Bronchial epithelial cell (primary cell): Measurements from ENCODE around the gene SLC17A8. TPM values are rescaled to one million over a fixed set of nuclear protein-coding genes. Genes with fewer than 3 reads are reported as not detected.
"Not testable (repeated sequence)": the region's sequence is repeated elsewhere in the genome, so short reads cannot be mapped to it uniquely, and the experiment has no call there.

Experiments
- DNase-seq: peaks from one replicate; pipeline ENCODE4 v3.0.0-alpha.2; 2010; ENCODE audit warnings: low read depth
- FAIRE-seq: peaks from 2 replicates; lab custom pipeline; 2011; peaks lifted over from hg19 to GRCh38; lab: Jason Lieb, UNC
- H3K27me3 ChIP-seq: 2 replicates; pipeline ENCODE4 v1.5.1; 2011; ENCODE audit warnings: low read length; ENCODE audit not compliant: control insufficient read depth, insufficient read depth
- H3K36me3 ChIP-seq: 2 replicates; pipeline ENCODE4 v1.5.1; 2011; ENCODE audit warnings: low read length; ENCODE audit not compliant: control insufficient read depth, insufficient read depth
- H3K4me3 ChIP-seq: 2 replicates; pipeline ENCODE4 v1.5.1; 2011; ENCODE audit warnings: mild to moderate bottlenecking, low read depth, low read length, control low read depth
- total RNA-seq: library from RNA; depleted of rRNA; stranded (reverse); fragments of >200 nt; gene quantifications from 2 replicates; pipeline ENCODE4 v1.2.1, GENCODE V29; 2014
- TF ChIP-seq, protein P1 (sequence below): IDR thresholded peaks from 2 replicates; pipeline ENCODE4 v1.5.1; 2011; ENCODE audit warnings: mild to moderate bottlenecking, moderate library complexity, low read length, control low read depth, inconsistent platforms; ENCODE audit not compliant: insufficient read depth, severe bottlenecking

Gene SLC17A8
- total RNA-seq, 1 donor from 2014 or later = not detected

DNA sequence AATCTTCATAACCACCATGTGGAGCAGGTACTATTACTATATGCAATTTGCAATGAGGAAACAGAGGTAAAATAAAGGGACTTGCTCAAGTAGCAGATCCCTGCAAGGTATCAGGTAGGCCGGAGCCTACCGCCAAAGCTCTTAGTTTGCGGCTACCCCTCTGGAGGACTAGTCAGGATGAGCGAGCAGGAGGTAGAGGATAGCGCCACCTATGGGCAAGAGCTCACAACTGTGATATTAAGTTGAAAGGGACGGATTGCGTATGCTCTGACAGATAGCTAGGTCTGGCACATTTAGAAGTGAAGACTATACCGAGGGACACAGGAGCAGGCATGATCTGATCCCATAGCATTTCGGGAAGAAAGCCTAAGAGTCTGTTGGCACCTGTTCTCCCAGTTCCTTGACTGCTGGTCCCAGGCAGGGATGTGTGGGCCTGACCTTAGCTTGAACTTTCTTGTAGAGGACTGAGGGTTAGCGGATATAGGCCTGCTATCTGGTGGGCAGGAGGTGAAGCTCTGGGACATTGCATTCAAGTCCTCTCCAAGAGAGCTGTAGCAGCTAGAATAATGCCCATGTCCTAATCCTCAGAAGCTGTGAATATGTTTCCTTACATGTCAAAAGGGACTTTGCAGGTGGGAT, 48.0 kb downstream of the SLC17A8 start:
- Histone ChIP-seq H3K4me3 (no peak overlapping the region), H3K27me3 (no peaks in the 10 kb centered on the region), H3K36me3 (no peaks in the 10 kb centered on the region)
- FAIRE-seq (no peak), DNase-seq (peak; percentile 23)
- TF ChIP-seq, protein P1, sequence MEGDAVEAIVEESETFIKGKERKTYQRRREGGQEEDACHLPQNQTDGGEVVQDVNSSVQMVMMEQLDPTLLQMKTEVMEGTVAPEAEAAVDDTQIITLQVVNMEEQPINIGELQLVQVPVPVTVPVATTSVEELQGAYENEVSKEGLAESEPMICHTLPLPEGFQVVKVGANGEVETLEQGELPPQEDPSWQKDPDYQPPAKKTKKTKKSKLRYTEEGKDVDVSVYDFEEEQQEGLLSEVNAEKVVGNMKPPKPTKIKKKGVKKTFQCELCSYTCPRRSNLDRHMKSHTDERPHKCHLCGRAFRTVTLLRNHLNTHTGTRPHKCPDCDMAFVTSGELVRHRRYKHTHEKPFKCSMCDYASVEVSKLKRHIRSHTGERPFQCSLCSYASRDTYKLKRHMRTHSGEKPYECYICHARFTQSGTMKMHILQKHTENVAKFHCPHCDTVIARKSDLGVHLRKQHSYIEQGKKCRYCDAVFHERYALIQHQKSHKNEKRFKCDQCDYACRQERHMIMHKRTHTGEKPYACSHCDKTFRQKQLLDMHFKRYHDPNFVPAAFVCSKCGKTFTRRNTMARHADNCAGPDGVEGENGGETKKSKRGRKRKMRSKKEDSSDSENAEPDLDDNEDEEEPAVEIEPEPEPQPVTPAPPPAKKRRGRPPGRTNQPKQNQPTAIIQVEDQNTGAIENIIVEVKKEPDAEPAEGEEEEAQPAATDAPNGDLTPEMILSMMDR = peak; percentile 59

DNA sequence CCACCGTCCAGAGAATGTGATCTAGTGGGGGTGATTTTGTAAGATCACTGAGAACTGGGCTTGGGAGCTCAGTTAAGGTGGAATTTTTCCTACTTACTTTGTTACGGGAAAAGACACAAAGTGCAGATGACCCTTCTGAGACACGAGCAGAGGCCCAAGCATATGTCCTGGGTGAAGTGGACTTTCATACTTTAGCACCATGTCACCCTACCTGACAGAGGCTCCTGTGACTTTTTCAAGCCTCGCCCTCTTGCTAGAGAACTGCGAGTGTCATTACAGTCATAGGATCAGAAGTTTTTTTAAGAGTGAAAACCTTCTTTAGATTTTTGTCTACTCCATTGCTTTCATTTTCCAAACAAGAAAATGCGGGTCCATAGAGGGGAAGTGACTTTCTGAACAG, 56.1 kb downstream of the SLC17A8 start:
- no peaks in the 10 kb centered on the region for H3K36me3 ChIP-seq
- FAIRE-seq = no peak

DNA sequence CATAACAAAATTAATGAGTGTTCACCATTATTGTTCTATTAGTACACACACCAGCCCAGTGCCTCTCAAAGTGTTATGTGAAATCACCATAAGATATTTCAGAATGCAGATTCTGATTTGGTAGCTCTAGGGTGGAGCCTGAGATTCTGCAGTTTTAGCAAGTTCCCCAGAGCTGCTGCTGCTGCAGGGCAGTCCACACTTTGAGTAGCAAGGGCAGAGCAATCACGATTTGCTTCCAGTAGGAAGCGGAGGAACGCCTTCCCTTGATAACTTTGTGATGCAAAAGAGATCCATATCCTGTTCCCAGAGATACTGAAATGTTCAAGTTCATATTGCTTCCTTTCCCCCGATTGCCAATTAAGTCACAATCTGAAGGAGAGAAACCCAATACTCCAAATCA, 57.9 kb downstream of the SLC17A8 start:
- TF ChIP-seq, protein P1 = no peak
- no peaks in the 10 kb centered on the region for H3K27me3 ChIP-seq
- FAIRE-seq = no peak
- no peaks in the 10 kb centered on the region for H3K36me3 ChIP-seq
- no peak overlapping the region for H3K4me3 ChIP-seq
- no peak for DNase-seq

More for the DNA sequence above, 56.1 kb downstream of the SLC17A8 start:
- Histone ChIP-seq H3K4me3 (no peak overlapping the region), H3K27me3 (no peaks in the 10 kb centered on the region)
- TF ChIP-seq, protein P1 = no peak
- DNase-seq = no peak

DNA sequence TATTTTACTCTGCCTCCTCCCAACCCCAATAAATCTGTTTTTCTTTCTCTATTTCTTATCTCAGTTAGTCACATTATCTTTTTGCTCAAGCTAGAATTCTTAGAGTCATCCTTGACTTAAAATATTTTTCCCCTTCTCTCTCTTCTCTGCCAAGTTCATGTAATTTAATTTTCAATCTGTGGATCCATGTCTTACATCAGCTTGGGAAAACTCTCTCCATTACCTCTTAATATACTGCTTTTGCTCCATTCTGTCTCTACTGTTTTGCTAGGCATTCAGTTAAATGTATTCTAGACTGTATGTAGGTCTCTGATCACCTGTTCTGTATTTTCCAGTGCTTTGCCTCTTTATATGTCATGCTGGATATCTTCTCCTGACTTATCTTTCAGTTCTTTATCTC, 65.8 kb downstream of the SLC17A8 start:
- Histone ChIP-seq H3K4me3 (no peak overlapping the region), H3K36me3 (no peaks in the 10 kb centered on the region), H3K27me3 (no peaks in the 10 kb centered on the region)
- no peak for FAIRE-seq
- TF ChIP-seq, protein P1 = no peak
- DNase-seq = no peak

DNA sequence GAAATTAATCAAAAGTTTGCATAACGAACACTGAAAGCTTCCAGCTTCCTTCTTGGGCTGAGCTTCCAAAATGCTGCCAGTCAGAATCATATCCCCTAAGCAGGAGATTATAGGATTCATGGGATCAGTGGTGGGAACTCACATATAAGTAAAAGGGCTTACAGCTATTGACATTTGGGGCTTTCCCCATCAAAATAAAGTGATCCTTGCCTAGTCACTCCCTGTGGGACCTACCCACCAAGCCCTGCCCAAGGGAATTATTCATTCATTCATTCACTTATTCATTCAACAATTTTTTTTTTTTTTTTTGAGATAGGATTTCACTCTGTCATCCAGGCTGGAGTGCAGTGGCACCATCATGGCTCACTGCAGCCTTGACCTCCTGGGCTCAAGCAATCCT, 69.3 kb downstream of the SLC17A8 start:
- DNase-seq (no peak), FAIRE-seq (no peak)
- Histone ChIP-seq H3K27me3 (no peaks in the 10 kb centered on the region), H3K36me3 (no peaks in the 10 kb centered on the region), H3K4me3 (no peak overlapping the region)
- TF ChIP-seq, protein P1 = no peak

DNA sequence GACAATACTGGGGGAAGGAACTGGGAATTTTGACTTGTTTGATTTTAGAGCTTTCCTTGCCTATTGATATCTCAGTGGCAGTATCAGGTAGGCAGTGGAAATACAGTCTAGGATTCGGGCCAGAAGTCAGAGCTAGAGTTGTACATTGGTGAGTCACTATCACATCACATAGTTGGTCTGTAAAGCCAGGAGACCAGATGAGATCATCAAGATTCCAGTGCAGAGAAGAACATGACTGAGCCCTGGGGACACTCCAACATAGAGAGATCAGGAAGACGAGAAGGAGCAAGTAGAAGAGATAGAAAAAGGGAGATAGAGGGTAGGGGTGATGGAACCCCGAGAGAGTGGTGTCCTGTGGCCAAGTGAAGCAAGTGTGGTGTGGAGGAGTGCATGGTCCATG, 70.2 kb downstream of the SLC17A8 start:
- TF ChIP-seq, protein P1 = no peak
- H3K36me3 ChIP-seq = no peaks in the 10 kb centered on the region
- FAIRE-seq (no peak), DNase-seq (peak; percentile 89)
- H3K27me3 ChIP-seq = no peaks in the 10 kb centered on the region
- no peak overlapping the region for H3K4me3 ChIP-seq

DNA sequence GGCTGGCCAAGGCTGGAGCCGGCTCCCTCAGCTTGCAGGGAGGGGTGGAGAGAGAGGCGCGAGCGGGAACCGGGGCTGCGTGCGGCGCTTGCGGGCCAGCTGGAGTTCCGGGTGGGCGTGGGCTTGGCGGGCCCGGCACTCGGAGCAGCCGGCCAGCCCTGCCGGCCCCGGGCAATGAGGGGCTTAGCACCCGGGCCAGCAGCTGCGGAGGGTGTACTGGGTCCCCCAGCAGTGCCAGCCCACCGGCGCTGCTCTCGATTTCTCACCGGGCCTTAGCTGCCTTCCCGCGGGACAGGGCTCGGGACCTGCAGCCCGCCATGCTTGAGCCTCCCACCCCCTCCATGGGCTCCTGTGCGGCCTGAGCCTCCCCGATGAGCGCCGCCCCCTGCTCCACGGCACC, 73.4 kb downstream of the SLC17A8 start:
- H3K27me3 ChIP-seq, H3K4me3 ChIP-seq, H3K36me3 ChIP-seq, FAIRE-seq, DNase-seq: not testable (repeated sequence)
